MG63 (cell line): ENCODE results near the gene SELPLG. TPM values are rescaled to one million over a fixed set of nuclear protein-coding genes. Genes with fewer than 3 reads are reported as not detected.
A peak's percentile ranks its signal among the peaks of the same experiment; 100 is the strongest.

Source experiments
- DNase-seq: peaks from one replicate; pipeline ENCODE4 v3.0.0-alpha.2; 2020
- H3K27me3 ChIP-seq: fragments of 250-450 bp; sonication (Bioruptor Pico); 2 replicates; pipeline ENCODE4 v1.5.1; 2020; ENCODE audit warnings: mild to moderate bottlenecking, moderate library complexity
- H3K36me3 ChIP-seq: fragments of 250-450 bp; sonication (Bioruptor Pico); 2 replicates; pipeline ENCODE4 v1.5.1; 2020; ENCODE audit warnings: mild to moderate bottlenecking, moderate library complexity
- H3K4me3 ChIP-seq: fragments of 250-450 bp; sonication (Bioruptor Pico); 2 replicates; pipeline ENCODE4 v1.5.1; 2020; ENCODE audit warnings: mild to moderate bottlenecking, moderate library complexity
- H3K9me3 ChIP-seq: fragments of 250-450 bp; sonication (Bioruptor Pico); 2 replicates; pipeline ENCODE4 v1.5.1; 2020; ENCODE audit warnings: mild to moderate bottlenecking, moderate library complexity
- total RNA-seq: library from RNA; depleted of rRNA; stranded (reverse); fragments of >200 nt; shearing (Covaris generic); gene quantifications from 2 replicates; pipeline ENCODE4 v1.2.3, GENCODE V29; 2014; ENCODE audit warnings: low replicate concordance

SELPLG gene
- total RNA-seq, 1 experiment from 2014 or later = 2.5 TPM

DNA sequence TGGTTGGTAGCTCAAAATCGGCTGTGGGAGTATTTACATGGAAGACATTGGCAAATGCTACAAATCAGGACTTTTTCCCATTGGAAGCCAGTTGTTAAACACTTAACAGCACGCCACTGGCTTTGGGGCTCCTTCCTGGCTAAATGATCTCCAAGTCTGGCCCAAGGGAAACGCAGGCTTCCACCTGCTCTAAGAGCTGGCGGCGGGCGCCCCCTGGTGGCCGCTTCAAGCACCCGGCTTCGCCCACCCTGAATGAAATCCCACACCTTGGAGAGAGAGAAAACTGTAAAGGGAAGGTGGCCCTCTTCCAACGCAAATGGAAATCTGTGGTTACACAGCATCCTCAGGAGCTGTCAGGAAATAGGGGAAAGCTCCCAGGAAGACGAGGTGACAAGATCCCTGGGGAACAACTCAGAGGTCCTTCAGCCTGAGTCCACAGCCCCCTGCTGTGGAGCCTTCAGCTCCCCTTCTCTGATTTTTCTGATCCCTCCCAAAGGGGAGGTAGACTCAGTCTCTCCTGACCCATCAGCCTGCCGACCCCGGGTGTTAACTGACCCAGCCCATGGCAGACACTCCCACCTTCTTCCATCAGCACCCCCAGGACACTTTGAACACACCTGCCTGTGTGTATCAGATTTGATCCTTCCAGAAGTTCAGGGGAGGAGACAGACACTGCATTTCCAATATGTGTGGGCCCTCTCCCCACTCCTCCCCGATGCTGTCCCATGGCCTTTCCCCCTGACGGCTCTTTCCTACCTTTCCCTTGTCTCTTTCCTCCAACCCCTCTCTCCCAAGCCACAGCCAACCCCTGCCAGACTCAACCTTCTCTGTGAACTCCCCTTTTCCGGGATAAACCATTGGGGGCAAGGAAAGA, 15.4 kb downstream of the SELPLG start:
- no peaks in the 10 kb centered on the region for H3K36me3 ChIP-seq
- no peaks in the 10 kb centered on the region for H3K27me3 ChIP-seq
- H3K4me3 ChIP-seq = no peak overlapping the region
- 0 out of 2 replicates have a peak, but pooled peaks cover 4% of the 10 kb centered on the region for H3K9me3 ChIP-seq
- peak; percentile 76 for DNase-seq

DNA sequence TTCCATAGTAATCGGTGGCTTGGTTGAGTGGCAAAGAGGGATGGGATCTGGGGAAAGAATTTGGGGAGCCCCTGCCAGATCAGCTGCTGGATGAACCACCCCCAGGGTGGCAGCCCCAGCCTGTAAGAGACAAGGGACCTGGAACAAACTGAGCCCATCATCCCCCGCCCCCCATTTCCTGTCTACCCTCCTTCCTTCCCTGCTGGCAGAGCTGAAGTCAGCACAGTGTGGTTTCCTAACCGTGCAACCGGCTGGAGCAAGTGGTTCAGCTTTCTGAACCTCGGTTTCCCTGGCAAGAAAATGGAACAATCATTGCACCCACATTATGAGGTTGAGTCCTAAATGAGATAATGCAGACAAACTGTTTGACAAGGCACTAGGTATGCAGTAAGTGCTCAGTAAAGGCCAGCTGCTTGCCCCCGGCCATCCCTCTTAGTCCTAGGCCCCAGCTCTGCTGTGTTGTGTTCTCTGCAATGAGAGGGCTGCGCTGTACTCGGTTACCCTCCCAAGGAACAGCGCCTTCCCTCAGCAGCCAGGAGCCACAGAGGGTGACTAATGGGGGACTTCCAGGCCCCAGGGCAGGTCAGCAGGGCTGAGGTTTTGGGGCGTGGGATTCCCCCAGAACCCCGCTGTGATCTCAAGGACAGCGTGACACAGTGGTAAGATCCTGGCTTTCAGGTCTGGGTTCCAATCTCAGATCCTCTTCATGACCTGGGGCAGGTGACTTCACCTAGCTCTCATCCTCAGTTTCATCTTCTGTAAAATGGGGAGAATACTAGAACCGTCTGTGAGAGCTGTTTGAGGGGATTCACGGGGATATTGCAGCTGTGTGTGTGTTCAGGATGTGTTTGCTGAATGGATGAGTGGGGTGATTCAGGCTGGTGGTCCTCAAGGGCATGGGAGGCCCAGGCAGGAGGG, 16.5 kb downstream of the SELPLG start:
- peak; percentile 49 for DNase-seq
- H3K4me3 ChIP-seq = no peak overlapping the region
- H3K9me3 ChIP-seq = 0 out of 2 replicates have a peak, but pooled peaks cover 4% of the 10 kb centered on the region
- no peaks in the 10 kb centered on the region for H3K36me3 ChIP-seq
- H3K27me3 ChIP-seq = no peaks in the 10 kb centered on the region

DNA sequence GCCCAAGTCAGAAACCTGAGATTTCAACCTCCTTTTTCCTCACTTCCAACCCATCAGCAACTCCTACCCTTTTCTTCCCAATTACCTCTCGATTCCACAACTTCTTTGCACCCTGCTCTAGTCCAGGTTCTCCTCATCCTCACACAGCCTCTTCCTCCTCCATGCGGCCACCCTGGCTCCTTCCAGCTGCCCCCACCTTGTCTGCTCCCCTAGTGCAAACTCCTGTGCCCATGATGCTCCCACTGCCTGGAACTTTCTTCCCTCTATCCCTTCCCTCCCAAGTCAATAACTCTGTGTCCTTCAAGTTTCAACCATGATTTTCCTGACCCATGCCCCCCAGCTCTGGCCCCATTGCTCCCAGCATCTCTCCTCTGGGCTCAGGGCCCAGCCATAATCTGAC, 17.3 kb downstream of the SELPLG start:
- Histone ChIP-seq H3K4me3 (no peak overlapping the region), H3K36me3 (no peaks in the 10 kb centered on the region), H3K27me3 (no peaks in the 10 kb centered on the region), H3K9me3 (0 out of 2 replicates have a peak, but pooled peaks cover 4% of the 10 kb centered on the region)
- DNase-seq = no peak

DNA sequence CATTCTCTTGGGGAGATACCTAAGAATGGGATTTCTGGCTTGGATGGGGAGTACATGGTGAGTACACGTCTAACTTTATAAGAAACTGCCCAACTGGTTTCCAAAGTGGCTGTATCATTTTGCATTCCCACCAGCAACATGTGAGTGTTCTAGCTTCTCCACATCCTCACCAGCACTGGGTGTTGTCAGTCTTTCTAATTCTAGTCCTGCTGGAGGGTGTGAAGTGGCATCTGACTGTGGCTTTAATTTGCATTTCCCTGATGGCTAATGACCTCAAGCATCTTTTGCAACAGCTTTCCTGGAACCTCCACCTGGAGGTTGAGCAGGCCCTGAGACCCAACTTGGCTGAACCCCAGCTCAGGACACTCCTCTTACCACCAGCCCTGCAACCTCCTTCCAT, 17.8 kb downstream of the SELPLG start:
- Histone ChIP-seq H3K36me3 (no peaks in the 10 kb centered on the region), H3K4me3 (no peak overlapping the region), H3K9me3 (0 out of 2 replicates have a peak, but pooled peaks cover 4% of the 10 kb centered on the region), H3K27me3 (no peaks in the 10 kb centered on the region)
- DNase-seq = no peak

DNA sequence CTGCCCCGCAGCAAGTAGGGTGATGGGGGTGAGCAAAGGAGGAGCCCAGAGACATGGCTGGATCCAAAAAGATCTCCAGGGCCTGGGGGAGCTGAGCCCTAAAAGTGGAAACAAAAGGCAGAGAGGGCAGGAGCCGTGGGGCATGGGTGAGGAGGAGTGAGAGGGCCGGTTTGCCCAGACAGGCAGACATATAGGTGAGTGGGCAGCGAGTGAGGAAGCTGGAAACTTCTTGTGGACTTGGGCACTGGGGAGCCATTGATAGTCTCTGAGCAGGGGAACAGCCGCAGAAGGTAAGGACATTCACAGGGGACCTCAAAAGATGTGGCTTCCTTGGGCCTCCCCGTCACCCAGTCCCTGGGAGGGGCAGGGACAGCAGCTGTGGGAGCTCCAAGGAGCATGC, 19.1 kb downstream of the SELPLG start:
- H3K36me3 ChIP-seq = no peaks in the 10 kb centered on the region
- H3K27me3 ChIP-seq = no peaks in the 10 kb centered on the region
- no peak overlapping the region for H3K4me3 ChIP-seq
- no peak for DNase-seq
- H3K9me3 ChIP-seq = 0 out of 2 replicates have a peak, but pooled peaks cover 4% of the 10 kb centered on the region

DNA sequence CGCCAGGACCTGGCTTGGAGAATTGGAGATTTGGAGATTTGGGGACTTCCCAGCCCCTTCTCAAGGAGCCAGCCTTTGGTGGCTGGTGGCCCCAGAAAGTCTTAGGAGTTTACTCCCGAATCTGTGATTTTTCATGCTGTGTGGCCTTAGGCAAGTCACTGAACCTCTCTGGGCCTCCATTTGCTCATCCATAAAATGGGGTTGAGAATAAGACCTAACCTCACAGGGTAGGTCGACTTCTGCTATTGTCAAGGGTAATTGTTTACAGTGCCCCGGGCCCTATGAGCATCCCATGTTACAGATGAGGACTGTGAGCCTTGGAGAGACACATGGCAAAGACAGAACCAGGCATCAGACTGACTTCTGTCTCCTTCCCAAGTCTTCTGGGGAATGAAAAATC, 19.7 kb downstream of the SELPLG start:
- Histone ChIP-seq H3K36me3 (no peaks in the 10 kb centered on the region), H3K27me3 (no peaks in the 10 kb centered on the region), H3K9me3 (0 out of 2 replicates have a peak, but pooled peaks cover 4% of the 10 kb centered on the region), H3K4me3 (no peak overlapping the region)
- DNase-seq = no peak

DNA sequence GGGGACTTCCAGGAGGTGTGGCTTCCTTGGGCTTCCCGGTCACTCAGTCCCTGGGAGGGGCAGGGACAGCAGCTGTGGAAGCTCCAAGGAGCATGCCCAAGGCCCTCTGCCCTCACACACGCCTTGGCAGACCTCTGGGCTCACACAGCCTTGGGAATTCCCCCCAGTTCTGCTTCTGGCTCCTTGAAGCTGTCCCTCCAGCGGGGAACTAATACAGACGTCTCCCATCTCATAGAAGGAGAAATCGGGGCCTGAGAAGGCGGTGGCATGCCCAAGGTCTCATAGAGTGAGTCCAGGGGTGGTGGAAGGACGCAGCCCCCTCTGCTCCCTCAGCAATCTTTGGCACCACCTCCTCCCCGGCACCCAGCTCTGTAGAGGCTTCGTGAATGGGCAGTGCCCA, 20.1 kb downstream of the SELPLG start:
- DNase-seq = peak; percentile 74
- H3K4me3 ChIP-seq = no peak overlapping the region
- H3K36me3 ChIP-seq = no peaks in the 10 kb centered on the region
- H3K9me3 ChIP-seq = 0 out of 2 replicates have a peak, but pooled peaks cover 4% of the 10 kb centered on the region
- no peaks in the 10 kb centered on the region for H3K27me3 ChIP-seq

DNA sequence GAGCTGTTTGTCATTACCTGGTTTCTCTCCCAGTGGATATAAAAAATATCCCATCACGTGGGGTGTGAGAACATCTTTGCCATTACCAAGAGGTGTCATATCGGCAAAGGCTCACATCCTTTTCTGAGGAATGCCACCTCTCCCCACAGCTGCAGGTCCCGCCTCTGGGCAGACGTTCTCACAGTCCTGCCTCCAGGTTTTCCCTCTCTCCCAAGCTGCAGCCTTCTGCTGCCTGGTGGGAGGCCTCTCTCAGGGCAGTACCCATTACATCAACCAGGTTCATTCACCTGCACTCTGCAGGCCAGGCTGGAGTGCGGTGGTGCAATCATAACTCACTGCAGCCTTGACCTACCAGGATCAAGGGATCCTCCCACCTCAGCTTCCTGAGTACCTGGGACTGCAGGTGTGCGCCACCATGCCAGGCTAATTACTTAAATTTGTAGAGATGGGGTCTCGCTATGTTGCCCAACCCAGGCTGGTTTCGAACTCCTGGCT, 20.9 kb downstream of the SELPLG start:
- Histone ChIP-seq H3K27me3 (no peaks in the 10 kb centered on the region), H3K9me3 (0 out of 2 replicates have a peak, but pooled peaks cover 4% of the 10 kb centered on the region)
- no peak for DNase-seq

DNA sequence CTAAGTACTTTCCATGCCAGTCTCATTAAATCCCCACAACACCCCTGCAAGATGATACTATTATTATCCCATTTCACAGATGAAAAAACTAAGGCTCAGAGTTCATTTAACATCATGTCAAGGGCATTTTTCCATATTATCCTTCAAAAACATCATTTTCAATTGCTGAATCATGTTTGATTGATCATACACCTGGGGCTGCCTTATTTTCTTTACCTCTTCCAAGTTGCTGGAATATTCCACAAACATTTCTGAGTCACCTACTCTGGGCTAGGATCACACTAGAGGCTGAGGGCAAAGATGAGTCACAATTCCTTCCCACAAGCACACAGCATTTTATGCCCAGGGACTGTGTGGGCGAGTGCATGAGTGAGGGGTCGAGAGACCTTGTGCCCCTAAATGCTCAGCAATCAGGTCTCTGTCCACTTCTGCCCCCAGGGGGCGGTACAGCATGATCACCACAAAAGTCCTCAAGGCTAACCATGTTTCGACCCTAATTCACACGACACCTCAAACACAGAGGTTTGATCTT, 21.7 kb downstream of the SELPLG start:
- Histone ChIP-seq H3K36me3 (no peaks in the 10 kb centered on the region), H3K4me3 (no peak overlapping the region), H3K9me3 (0 out of 2 replicates have a peak, but pooled peaks cover 4% of the 10 kb centered on the region), H3K27me3 (no peaks in the 10 kb centered on the region)
- DNase-seq = peak; percentile 88

More for the DNA sequence above, 20.9 kb downstream of the SELPLG start:
- Histone ChIP-seq H3K4me3 (no peak overlapping the region), H3K36me3 (no peaks in the 10 kb centered on the region)

DNA sequence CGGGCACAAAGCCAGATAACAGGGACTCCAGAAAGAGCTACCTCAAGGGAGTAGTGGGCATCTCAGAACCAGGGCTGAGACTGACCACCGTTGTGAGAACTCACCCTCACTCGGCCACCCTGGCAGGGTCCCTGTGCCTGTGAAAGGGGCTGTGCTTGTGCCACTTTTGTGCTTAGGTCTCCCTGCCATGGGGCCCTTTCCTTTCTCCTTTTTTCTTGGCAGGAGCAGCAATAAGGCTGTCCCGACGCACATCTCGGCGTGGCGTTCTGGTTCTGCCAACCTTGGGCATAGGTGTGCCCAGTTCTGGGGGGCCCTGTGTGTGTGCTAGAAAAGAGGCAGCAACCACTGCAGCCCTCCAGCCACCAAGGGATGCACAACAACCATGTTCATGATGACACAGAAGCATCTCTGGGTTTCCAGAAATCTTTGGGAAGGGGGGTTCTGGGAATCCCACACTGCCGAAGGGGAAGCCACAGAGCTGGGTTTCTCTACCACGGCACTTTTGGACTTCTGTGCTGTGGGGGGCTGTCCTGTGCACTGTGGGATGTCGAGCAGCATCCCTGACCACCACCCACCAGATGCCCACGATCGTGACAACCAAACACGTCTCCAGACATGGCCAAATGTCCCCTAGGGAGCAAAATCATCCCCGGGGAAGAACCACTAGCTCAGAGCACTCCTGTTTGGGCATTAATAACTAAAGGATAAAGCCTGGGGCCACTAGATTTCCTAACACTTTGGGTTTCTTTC, 22.7 kb downstream of the SELPLG start:
- H3K27me3 ChIP-seq = no peaks in the 10 kb centered on the region
- no peak for DNase-seq
- no peaks in the 10 kb centered on the region for H3K36me3 ChIP-seq
- H3K9me3 ChIP-seq = 0 out of 2 replicates have a peak, but pooled peaks cover 4% of the 10 kb centered on the region
- H3K4me3 ChIP-seq = no peak overlapping the region

DNA sequence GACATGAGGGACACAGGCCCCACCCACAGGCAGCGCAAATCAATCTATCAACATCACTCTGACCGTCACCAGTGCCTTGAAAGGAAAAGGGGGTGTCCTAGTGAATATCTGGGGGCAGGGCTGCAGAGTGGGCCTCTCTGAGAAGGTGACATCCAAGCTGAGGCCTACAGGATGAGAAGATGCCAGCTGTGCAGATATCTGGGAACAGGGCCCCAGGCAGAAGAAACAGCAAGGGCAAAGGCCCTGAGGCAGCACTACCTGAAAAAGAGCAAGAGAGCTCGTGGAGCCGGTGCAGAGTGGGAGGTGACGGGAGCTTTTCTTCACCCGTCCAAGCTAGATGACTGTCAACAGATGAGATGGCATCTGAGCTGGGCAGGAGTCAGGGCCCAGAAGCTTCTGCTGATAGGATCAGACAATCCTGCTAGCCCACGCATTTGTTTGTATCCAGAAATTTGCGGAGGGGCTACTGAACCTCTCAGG, 23.3 kb downstream of the SELPLG start:
- Histone ChIP-seq H3K36me3 (no peaks in the 10 kb centered on the region), H3K4me3 (no peak overlapping the region), H3K9me3 (no peaks in the 10 kb centered on the region), H3K27me3 (no peaks in the 10 kb centered on the region)
- no peak for DNase-seq

DNA sequence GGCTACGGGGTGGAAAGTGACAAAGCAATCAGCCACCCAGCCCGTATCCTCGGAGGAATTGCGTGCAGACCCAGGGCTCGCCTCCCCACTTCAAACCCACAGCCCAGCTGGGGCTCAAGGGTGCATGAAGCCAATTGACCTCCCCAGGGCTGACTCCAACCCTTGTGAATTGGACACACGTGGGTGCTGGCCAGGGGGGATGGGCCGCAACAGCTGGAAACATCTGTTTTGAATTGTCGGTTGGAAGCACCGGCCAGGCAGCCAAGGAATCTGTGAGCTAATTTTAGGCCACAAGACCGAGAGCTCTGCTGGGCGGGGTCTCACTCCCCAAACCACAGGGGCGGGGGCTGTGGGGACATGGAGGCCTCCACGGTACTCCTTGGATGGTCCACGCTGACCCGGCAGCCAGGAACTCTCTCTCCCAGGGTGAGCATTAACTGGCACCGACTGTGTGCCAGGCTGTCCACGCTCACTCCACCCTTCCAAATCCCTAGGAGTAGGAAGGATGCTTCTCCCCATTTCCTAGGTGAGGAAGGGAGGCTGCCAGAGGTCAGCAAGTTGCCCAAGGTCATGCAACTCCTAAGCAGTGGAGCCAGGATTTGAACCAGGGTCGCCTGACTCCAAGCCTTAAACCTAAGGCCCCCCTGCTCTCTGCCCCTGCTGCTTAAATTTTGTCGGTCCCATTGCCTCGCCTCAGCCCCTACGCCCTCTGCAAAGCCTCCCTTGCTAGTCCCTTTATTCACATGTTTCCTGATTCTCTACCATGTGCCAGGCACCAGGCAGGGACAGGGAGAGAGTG, 24.0 kb downstream of the SELPLG start:
- Histone ChIP-seq H3K27me3 (no peaks in the 10 kb centered on the region), H3K36me3 (no peaks in the 10 kb centered on the region), H3K9me3 (no peaks in the 10 kb centered on the region), H3K4me3 (no peak overlapping the region)
- DNase-seq = peak; percentile 96

DNA sequence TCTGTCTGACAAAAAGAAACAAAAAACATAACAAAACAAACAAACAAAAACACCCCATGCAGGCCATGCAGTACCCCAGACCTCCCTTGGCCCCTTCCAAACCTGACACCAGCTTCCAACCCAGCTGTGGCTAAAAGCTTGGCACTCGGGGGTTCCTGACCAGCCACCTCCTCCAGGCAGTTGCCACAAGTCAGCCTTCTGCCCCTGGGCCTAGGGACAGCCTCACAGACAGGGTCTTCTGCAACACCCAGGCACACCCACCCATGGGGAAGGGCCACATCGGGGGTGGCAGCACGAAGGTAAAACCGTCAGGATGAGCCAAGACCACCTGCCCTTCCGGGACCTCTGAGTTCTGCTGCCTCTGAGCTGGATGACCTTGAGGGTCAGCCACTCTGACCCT, 25.1 kb downstream of the SELPLG start:
- no peaks in the 10 kb centered on the region for H3K9me3 ChIP-seq
- no peak overlapping the region for H3K4me3 ChIP-seq
- H3K27me3 ChIP-seq = no peaks in the 10 kb centered on the region
- DNase-seq = no peak
- H3K36me3 ChIP-seq = no peaks in the 10 kb centered on the region

DNA sequence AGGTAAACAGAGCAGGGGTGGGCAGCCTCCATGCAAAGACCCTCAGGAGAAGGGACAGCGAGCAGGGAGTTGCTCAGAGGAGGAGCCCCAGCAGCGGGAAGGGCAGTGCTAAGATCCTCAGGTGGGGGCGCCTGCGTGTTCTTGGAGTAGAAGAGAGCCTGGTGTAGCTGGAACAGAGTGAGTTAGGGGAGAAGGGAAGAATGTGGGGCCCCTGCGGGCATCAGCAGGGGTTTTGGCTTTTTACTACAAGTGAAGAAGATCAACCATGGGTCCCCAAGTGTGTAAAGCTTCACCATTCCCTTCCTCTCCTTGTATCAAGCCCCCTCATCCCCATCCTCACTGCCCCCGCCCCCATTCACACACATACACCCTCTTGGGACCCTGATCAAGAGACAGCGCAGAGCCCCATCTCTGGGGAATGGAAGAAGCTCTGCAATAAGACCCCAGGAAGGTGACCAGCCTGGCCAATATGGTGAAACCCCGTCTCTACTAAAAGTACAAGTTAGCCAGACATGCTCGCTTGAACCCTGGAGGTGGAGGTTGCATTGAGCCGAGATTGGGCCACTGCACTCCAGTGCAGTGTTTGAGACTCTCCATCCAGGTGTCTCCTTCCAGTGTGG, 25.6 kb downstream of the SELPLG start:
- no peaks in the 10 kb centered on the region for H3K36me3 ChIP-seq
- H3K9me3 ChIP-seq = no peaks in the 10 kb centered on the region
- no peak for DNase-seq
- H3K4me3 ChIP-seq = no peak overlapping the region
- no peaks in the 10 kb centered on the region for H3K27me3 ChIP-seq

DNA sequence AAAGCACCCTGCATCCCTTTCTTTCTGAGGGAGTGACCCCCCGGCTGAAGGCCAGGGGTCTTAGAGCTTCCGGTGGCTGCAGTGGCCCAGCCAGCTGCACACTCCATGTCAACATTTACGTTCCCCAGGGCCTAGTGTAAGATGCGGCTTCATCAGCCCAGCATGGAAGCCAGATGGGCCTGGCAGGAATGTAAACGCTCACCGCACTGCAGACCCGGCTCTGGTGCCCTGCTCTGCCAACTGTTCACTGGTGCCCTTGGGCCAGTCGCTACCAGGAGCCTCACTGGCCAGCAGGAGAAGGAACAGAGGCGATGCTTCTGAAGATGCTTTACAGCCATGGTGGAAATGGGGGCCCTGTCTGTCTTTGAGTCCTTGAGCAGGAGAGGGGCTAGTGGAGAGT, 27.2 kb downstream of the SELPLG start:
- DNase-seq = peak; percentile 41
- no peaks in the 10 kb centered on the region for H3K27me3 ChIP-seq
- no peaks in the 10 kb centered on the region for H3K36me3 ChIP-seq
- H3K4me3 ChIP-seq = no peak overlapping the region
- no peaks in the 10 kb centered on the region for H3K9me3 ChIP-seq
